Neural progenitor cell (in vitro differentiated cells): ENCODE data around the gene KIAA0825. TPM values are rescaled to one million over a fixed set of nuclear protein-coding genes. Genes with fewer than 3 reads are reported as not detected.

Source experiments
- DNase-seq: peaks from one replicate; pipeline ENCODE4 v3.0.0-alpha.2; 2016; ENCODE audit warnings: low spot score
- H2AFZ ChIP-seq: fragments of 200-600 bp; sonication (generic); replicated peaks from 2 replicates; pipeline ENCODE4 v1.6.1; 2016; ENCODE audit warnings: antibody characterized with exemption
- H3F3A ChIP-seq: fragments of 200-600 bp; sonication (generic); 2 replicates; pipeline ENCODE4 v1.6.1; 2016; ENCODE audit warnings: antibody characterized with exemption, low read depth
- H3K27ac ChIP-seq: fragments of 200-600 bp; sonication (generic); 2 replicates; pipeline ENCODE4 v1.5.1; 2016; ENCODE audit warnings: mild to moderate bottlenecking
- H3K27me3 ChIP-seq: fragments of 200-600 bp; sonication (generic); 2 replicates; pipeline ENCODE4 v1.6.1; 2016; ENCODE audit warnings: mild to moderate bottlenecking, moderate library complexity
- H3K36me3 ChIP-seq: fragments of 200-600 bp; sonication (generic); 2 replicates; pipeline ENCODE4 v1.5.1; 2016
- H3K4me1 ChIP-seq: fragments of 200-600 bp; sonication (generic); 2 replicates; pipeline ENCODE4 v1.6.1; 2016; ENCODE audit warnings: mixed run types
- H3K4me2 ChIP-seq: fragments of 200-600 bp; sonication (generic); 2 replicates; pipeline ENCODE4 v1.6.1; 2016
- H3K4me3 ChIP-seq: fragments of 200-600 bp; sonication (generic); 2 replicates; pipeline ENCODE4 v1.5.1; 2016
- H3K79me2 ChIP-seq: fragments of 200-600 bp; sonication (generic); 2 replicates; pipeline ENCODE4 v1.6.1; 2016; ENCODE audit warnings: low read depth
- H3K9ac ChIP-seq: fragments of 200-600 bp; sonication (generic); 2 replicates; pipeline ENCODE4 v1.6.1; 2016
- H3K9me3 ChIP-seq: fragments of 200-600 bp; sonication (generic); 2 replicates; pipeline ENCODE4 v1.5.1; 2016; ENCODE audit warnings: low read depth
- H4K20me1 ChIP-seq: fragments of 200-600 bp; sonication (generic); 2 replicates; pipeline ENCODE4 v1.6.1; 2016; ENCODE audit warnings: low read depth
- H3K27ac Mint-ChIP-seq: 3 replicates; pipeline ENCODE4 v1.8.0; 2021; ENCODE audit warnings: mixed read lengths
- H3K27me3 Mint-ChIP-seq: 2 replicates; pipeline ENCODE4 v1.8.0; 2022; ENCODE audit warnings: low read depth, mild to moderate bottlenecking, inconsistent platforms, moderate library complexity, mixed read lengths; ENCODE audit not compliant: insufficient read depth
- H3K36me3 Mint-ChIP-seq: 3 replicates; pipeline ENCODE4 v1.8.0; 2021; ENCODE audit warnings: mixed read lengths
- H3K4me1 Mint-ChIP-seq: 3 replicates; pipeline ENCODE4 v1.8.0; 2021; ENCODE audit warnings: mixed read lengths
- H3K4me3 Mint-ChIP-seq: 3 replicates; pipeline ENCODE4 v1.8.0; 2021; ENCODE audit warnings: mild to moderate bottlenecking, moderate library complexity, mixed read lengths
- H3K9me3 Mint-ChIP-seq: 3 replicates; pipeline ENCODE4 v1.8.0; 2020; ENCODE audit warnings: mixed read lengths
- EZH2 ChIP-seq: fragments of 200-600 bp; sonication (generic); IDR thresholded peaks from 2 replicates; pipeline ENCODE4 v1.6.1; 2017; ENCODE audit warnings: antibody characterized with exemption, mild to moderate bottlenecking, moderate library complexity
- EZH2phosphoT487 ChIP-seq: fragments of 200-600 bp; sonication (generic); IDR thresholded peaks from 2 replicates; pipeline ENCODE4 v1.6.1; 2017; ENCODE audit warnings: antibody characterized with exemption
- total RNA-seq: library from RNA; depleted of rRNA; stranded (reverse); fragments of >200 nt; gene quantifications from 2 replicates; pipeline ENCODE4 v1.2.3, GENCODE V29; 2015; ENCODE audit warnings: low replicate concordance
- TF ChIP-seq, protein P1 (sequence below): fragments of 200-600 bp; sonication (generic); IDR thresholded peaks from 2 replicates; pipeline ENCODE4 v1.5.1; 2017; ENCODE audit warnings: antibody characterized with exemption, mild to moderate bottlenecking

KIAA0825 gene
- total RNA-seq, 1 donor from 2014 or later: 3.7 TPM

DNA sequence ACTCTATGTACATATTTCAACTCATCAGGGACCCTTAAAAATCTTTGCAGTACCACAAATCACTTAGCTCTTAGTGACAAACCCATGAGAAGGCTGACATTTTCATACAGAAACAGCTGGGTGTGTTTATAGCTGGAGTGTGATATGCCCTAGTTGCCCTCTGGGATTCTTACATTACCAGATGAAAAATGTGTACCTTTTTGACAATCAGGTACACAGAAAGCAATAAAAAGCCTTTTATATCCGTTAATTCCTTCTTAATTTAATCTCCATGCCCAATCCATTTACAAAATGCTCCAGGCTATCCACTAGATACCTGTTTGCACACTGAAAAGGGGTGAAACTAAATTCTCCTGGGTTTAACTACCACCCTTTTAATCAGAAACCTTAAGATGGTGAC lies 222.9 kb downstream of the KIAA0825 start:
- Mint-ChIP-seq H3K27me3 (no peaks in the 10 kb centered on the region), H3K4me3 (no peak overlapping the region), H3K27ac (no peak overlapping the region), H3K36me3 (no peaks in the 10 kb centered on the region), H3K9me3 (no peaks in the 10 kb centered on the region), H3K4me1 (peaks cover 8% of the 10 kb centered on the region)
- Histone ChIP-seq H3K4me2 (no peak overlapping the region), H3K36me3 (no peaks in the 10 kb centered on the region), H3K9me3 (no peaks in the 10 kb centered on the region), H3K4me3 (no peak overlapping the region), H3K27me3 (no peaks in the 10 kb centered on the region), H3F3A (no peaks in the 10 kb centered on the region), H3K9ac (no peak overlapping the region), H3K4me1 (peaks cover 16% of the 10 kb centered on the region), H3K79me2 (no peaks in the 10 kb centered on the region), H4K20me1 (no peaks in the 10 kb centered on the region), H2AFZ (no peak overlapping the region), H3K27ac (no peak overlapping the region)
- DNase-seq: no peak
- TF ChIP-seq EZH2: no peak
- TF ChIP-seq, protein P1, sequence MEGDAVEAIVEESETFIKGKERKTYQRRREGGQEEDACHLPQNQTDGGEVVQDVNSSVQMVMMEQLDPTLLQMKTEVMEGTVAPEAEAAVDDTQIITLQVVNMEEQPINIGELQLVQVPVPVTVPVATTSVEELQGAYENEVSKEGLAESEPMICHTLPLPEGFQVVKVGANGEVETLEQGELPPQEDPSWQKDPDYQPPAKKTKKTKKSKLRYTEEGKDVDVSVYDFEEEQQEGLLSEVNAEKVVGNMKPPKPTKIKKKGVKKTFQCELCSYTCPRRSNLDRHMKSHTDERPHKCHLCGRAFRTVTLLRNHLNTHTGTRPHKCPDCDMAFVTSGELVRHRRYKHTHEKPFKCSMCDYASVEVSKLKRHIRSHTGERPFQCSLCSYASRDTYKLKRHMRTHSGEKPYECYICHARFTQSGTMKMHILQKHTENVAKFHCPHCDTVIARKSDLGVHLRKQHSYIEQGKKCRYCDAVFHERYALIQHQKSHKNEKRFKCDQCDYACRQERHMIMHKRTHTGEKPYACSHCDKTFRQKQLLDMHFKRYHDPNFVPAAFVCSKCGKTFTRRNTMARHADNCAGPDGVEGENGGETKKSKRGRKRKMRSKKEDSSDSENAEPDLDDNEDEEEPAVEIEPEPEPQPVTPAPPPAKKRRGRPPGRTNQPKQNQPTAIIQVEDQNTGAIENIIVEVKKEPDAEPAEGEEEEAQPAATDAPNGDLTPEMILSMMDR: no peak
- TF ChIP-seq EZH2phosphoT487: no peak

DNA sequence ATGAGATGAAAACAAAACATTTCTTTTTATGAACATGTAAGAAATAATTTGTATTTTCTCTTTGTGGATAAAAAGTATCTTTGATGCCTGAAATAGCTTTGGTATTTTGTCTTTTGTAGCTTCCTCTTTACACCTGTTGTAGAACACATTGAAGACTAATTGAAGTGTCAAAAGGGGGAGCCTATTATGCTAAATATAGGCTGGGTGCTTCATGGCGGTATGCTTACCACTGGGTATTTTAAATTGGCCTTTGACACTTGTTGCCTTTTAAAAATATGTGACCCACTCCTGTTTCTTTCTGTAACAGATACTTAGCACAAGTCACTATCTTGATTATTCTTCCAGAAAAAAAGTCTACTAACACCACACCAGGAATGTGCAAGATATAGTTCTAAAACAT lies 226.4 kb downstream of the KIAA0825 start:
- H3K4me1 ChIP-seq: peaks cover 15% of the 10 kb centered on the region
- no peak overlapping the region for H3K4me2 ChIP-seq
- no peaks in the 10 kb centered on the region for H3F3A ChIP-seq
- no peaks in the 10 kb centered on the region for H3K36me3 ChIP-seq
- no peaks in the 10 kb centered on the region for H3K27me3 Mint-ChIP-seq
- H3K27me3 ChIP-seq: no peaks in the 10 kb centered on the region
- peaks cover 8% of the 10 kb centered on the region for H3K4me1 Mint-ChIP-seq
- H4K20me1 ChIP-seq: no peaks in the 10 kb centered on the region
- no peak overlapping the region for H3K27ac ChIP-seq
- H3K9me3 Mint-ChIP-seq: no peaks in the 10 kb centered on the region
- no peak overlapping the region for H2AFZ ChIP-seq
- H3K9ac ChIP-seq: no peak overlapping the region
- no peaks in the 10 kb centered on the region for H3K9me3 ChIP-seq
- no peak overlapping the region for H3K4me3 Mint-ChIP-seq
- no peaks in the 10 kb centered on the region for H3K79me2 ChIP-seq
- DNase-seq: no peak
- TF ChIP-seq EZH2: no peak
- no peak for TF ChIP-seq EZH2phosphoT487
- TF ChIP-seq, protein P1: no peak
- no peak overlapping the region for H3K4me3 ChIP-seq
- H3K36me3 Mint-ChIP-seq: peaks cover 4% of the 10 kb centered on the region
- H3K27ac Mint-ChIP-seq: no peak overlapping the region

DNA sequence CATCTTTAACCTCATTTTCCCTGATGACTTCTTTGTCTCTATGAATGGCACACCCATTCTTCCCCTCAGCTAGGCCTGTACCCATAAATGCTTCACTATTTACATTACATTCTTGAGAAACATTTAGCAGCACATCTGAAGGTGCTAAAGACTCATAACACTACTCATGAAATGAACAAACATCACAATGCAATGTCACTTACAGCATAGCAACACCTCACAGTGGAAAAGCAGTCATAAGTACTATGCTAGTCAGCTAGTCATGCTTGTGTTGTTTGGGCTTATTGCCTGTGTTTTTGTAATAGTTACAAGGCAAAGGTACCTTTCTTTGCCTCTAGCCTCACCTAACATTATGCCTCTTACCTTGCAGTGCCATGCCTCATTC lies 228.9 kb downstream of the KIAA0825 start:
- H3K4me1 ChIP-seq: peaks cover 5% of the 10 kb centered on the region
- H4K20me1 ChIP-seq: no peaks in the 10 kb centered on the region
- H3K27me3 ChIP-seq: no peaks in the 10 kb centered on the region
- DNase-seq: no peak
- H3K9me3 ChIP-seq: no peaks in the 10 kb centered on the region
- peaks cover 4% of the 10 kb centered on the region for H3K36me3 Mint-ChIP-seq
- no peak overlapping the region for H3K4me3 ChIP-seq
- no peaks in the 10 kb centered on the region for H3K9me3 Mint-ChIP-seq
- H3K27ac ChIP-seq: no peak overlapping the region
- H3K9ac ChIP-seq: no peak overlapping the region
- no peak for TF ChIP-seq EZH2
- no peak for TF ChIP-seq EZH2phosphoT487
- TF ChIP-seq, protein P1: no peak
- H3F3A ChIP-seq: no peaks in the 10 kb centered on the region
- no peaks in the 10 kb centered on the region for H3K79me2 ChIP-seq
- H3K4me1 Mint-ChIP-seq: no peaks in the 10 kb centered on the region
- no peak overlapping the region for H3K4me3 Mint-ChIP-seq
- no peak overlapping the region for H3K4me2 ChIP-seq
- no peaks in the 10 kb centered on the region for H3K36me3 ChIP-seq
- no peaks in the 10 kb centered on the region for H3K27me3 Mint-ChIP-seq
- H3K27ac Mint-ChIP-seq: no peak overlapping the region
- H2AFZ ChIP-seq: no peak overlapping the region
